Gastrocnemius medialis (tissue), 4 donors: ENCODE measurements around the gene NFX1. TPM values are rescaled to one million over a fixed set of nuclear protein-coding genes. Genes with fewer than 3 reads are reported as not detected.
A peak's percentile ranks its signal among the peaks of the same experiment; 100 is the strongest.
"Not testable (repeated sequence)": the region's sequence is repeated elsewhere in the genome, so short reads cannot be mapped to it uniquely, and the experiment has no call there.

Experiments
- ATAC-seq, 2 donors: fragments of 150-250 bp; one replicate each; pipeline ENCODE4 v1.9.1; 2016
- DNase-seq, 2 donors: peaks; one replicate each; pipeline ENCODE4 v3.0.0-alpha.2; 2019
- H3K27ac ChIP-seq, 4 donors: fragments of 200-600 bp; sonication (generic); 1 replicate in 1 of 4; 2 replicates in 3 of 4; pipeline ENCODE4 v1.5.1; 2016 to 2018; ENCODE audit warnings: mild to moderate bottlenecking in 2 of 4, moderate library complexity in 1 of 4
- H3K27me3 ChIP-seq, 3 donors: fragments of 200-600 bp; sonication (generic) in 2 of 3; 1 replicate in 1 of 3; 2 replicates in 2 of 3; pipeline versions ENCODE4 v1.5.1 to v1.6.0; 2016 to 2019; ENCODE audit warnings: mild to moderate bottlenecking in 1 of 3, moderate library complexity in 1 of 3
- H3K36me3 ChIP-seq, 2 donors: fragments of 200-600 bp; sonication (generic) in 1 of 2; one replicate each; pipeline ENCODE4 v1.5.1; 2017 to 2018
- H3K4me1 ChIP-seq, 2 donors: fragments of 200-600 bp; sonication (generic) in 1 of 2; one replicate each; pipeline ENCODE4 v1.5.1; 2016 to 2017; ENCODE audit warnings: mild to moderate bottlenecking in 2 of 2
- H3K4me3 ChIP-seq, 4 donors: fragments of 200-600 bp; sonication (generic) in 3 of 4; 1 replicate in 1 of 4; 2 replicates in 3 of 4; pipeline ENCODE4 v1.5.1; 2016 to 2019; ENCODE audit warnings: mild to moderate bottlenecking in 2 of 4
- H3K9me3 ChIP-seq, 3 donors: fragments of 200-600 bp; sonication (generic) in 2 of 3; 1 replicate in 1 of 3; 2 replicates in 2 of 3; pipeline ENCODE4 v1.5.1; 2016 to 2019
- POLR2A ChIP-seq, 2 donors: fragments of 450-650 bp; IDR thresholded peaks; one replicate each; pipeline ENCODE4 v1.6.1; 2017; ENCODE audit warnings: antibody characterized with exemption in 2 of 2, mild to moderate bottlenecking in 2 of 2, moderate library complexity in 2 of 2
- in situ Hi-C, 4 donors: fragments of 200-750 bp; cut with MboI; loops; one replicate each; pipeline versions ENCODE4 v1.15.0 to v1.8.0; 2017; ENCODE audit warnings: low sequenced_read_pairs in 4 of 4
- intact Hi-C: fragments of 100-400 bp; cut with DNase I; formaldehyde crosslinking; loops from one replicate; pipeline ENCODE4 v1.15.1; 2023; ENCODE audit warnings: low total_unique reads
- total RNA-seq, 4 donors: library from RNA; depleted of rRNA; stranded (reverse); fragments of >200 nt; gene quantifications; one replicate each; pipeline versions ENCODE4 v1.1.0 to v1.2.3, GENCODE V29; 2016
- TF ChIP-seq, protein P1 (sequence below), 5 experiments: fragments of 450-650 bp in 3 of 5; fragments of 200-600 bp in 2 of 5; sonication (generic) in 2 of 5; IDR thresholded peaks in 4 of 5; conservative IDR thresholded peaks in 1 of 5; 1 replicate in 4 of 5; 2 replicates in 1 of 5; pipeline ENCODE4 v1.5.1; 2016 to 2019; ENCODE audit warnings: antibody characterized with exemption in 5 of 5, mild to moderate bottlenecking in 3 of 5, moderate library complexity in 3 of 5

NFX1 gene
- total RNA-seq, 4 donors from 2014 or later: 29.8 to 52.0 (median 40.6) TPM

DNA sequence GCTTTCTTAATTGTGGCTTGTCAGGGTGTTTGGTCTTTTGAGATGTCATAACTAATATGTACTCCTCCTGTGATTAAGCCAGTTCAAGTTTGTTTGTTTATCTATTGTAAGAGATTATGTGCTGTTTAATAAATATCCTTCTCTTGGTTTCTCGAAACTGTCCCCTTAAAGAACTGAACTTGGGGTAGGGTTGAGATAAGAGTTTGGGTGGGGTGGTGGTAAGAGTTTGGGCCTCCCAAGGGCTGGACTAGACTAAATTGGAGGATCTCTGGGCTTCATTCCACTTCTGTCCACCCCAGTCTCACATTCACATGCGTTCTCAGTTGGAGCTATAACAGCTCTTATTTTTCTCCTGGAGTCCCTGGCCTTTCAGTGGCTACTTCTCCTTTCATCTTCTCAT lies 73.8 kb downstream of the NFX1 start:
- in situ Hi-C loops: no loop called here
- intact Hi-C loops: no loop called here
- no peaks in the 10 kb centered on the region for H3K27me3 ChIP-seq
- DNase-seq (no peak), ATAC-seq (no peak)
- peak overlapping the region in 2 of 4 donors; percentile 14 to 58 for H3K27ac ChIP-seq
- H3K36me3 ChIP-seq: peaks cover 5 to 49% of the 10 kb centered on the region in 2 donors
- no peak for TF ChIP-seq POLR2A (IDR thresholded peaks at IDR 0.05)
- TF ChIP-seq, protein P1, sequence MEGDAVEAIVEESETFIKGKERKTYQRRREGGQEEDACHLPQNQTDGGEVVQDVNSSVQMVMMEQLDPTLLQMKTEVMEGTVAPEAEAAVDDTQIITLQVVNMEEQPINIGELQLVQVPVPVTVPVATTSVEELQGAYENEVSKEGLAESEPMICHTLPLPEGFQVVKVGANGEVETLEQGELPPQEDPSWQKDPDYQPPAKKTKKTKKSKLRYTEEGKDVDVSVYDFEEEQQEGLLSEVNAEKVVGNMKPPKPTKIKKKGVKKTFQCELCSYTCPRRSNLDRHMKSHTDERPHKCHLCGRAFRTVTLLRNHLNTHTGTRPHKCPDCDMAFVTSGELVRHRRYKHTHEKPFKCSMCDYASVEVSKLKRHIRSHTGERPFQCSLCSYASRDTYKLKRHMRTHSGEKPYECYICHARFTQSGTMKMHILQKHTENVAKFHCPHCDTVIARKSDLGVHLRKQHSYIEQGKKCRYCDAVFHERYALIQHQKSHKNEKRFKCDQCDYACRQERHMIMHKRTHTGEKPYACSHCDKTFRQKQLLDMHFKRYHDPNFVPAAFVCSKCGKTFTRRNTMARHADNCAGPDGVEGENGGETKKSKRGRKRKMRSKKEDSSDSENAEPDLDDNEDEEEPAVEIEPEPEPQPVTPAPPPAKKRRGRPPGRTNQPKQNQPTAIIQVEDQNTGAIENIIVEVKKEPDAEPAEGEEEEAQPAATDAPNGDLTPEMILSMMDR (IDR thresholded peaks at IDR 0.05 in 4 of 5, conservative IDR thresholded peaks at IDR 0.05 in 1 of 5): no peak
- H3K4me3 ChIP-seq: no peak overlapping the region
- no peaks in the 10 kb centered on the region for H3K9me3 ChIP-seq
- H3K4me1 ChIP-seq: peaks cover 0 to 8% of the 10 kb centered on the region in 2 donors

DNA sequence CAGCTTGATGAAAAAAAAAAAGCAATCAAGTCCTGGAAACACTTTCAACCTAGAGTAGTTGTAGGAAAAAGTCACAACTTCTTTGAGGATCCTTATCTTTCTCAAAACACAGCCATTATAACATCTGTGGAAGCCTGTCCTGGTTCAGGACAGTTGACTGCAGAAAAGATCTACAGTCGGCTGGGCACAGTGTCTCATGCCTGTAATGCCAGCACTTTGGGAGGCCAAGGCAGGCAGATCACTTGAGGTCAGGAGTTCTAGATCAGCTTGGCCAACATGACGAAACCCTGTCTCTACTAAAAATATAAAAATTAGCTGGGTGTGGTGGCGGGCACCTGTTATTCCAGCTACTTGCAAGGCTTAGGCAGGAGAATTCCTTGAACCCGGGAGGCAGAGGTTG lies 74.5 kb downstream of the NFX1 start:
- H3K4me3 ChIP-seq, H3K4me1 ChIP-seq, in situ Hi-C loops, intact Hi-C loops, H3K9me3 ChIP-seq, H3K27me3 ChIP-seq: not testable (repeated sequence)
- peak overlapping the region in 3 of 4 donors; percentile 14 to 58 (median 17) for H3K27ac ChIP-seq
- peak; percentile 29 to 33 for ATAC-seq
- H3K36me3 ChIP-seq: peaks cover 5 to 56% of the 10 kb centered on the region in 2 donors
- DNase-seq: peak in 1 of 2 donors; percentile 45

DNA sequence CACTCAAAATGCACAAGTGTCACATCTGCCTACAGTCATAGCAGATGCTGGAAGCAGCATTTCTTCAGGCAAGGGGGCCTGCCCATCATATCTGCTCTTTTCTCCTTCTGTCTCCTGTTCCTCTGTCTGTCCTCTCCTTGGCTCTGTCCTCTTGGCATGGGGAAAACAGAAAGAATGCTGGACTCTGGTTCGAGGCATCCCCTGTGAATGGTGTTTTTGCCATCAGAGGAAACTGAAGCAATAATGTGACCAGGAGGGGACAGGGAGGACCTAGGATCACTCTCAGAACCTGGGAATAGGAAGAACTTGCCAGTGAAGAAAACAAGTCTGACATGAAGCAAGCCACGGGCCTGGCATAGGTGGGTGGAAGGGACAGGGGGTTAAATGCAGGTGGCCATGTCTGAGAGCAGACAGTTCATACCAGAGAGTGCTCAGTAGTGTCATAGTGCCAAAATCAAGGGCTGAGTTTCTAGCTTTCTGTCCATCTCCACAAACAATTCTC lies 76.7 kb downstream of the NFX1 start:
- ATAC-seq (no peak), DNase-seq (no peak)
- peaks cover 11 to 76% of the 10 kb centered on the region in 2 donors for H3K36me3 ChIP-seq
- TF ChIP-seq, protein P1 (IDR thresholded peaks at IDR 0.05 in 4 of 5, conservative IDR thresholded peaks at IDR 0.05 in 1 of 5): no peak
- no peak for TF ChIP-seq POLR2A (IDR thresholded peaks at IDR 0.05)
- intact Hi-C loops: no loop called here
- H3K4me1 ChIP-seq: peaks cover 0 to 8% of the 10 kb centered on the region in 2 donors
- H3K9me3 ChIP-seq: no peaks in the 10 kb centered on the region
- H3K4me3 ChIP-seq: no peak overlapping the region
- in situ Hi-C loops: no loop called here
- H3K27me3 ChIP-seq: no peaks in the 10 kb centered on the region
- H3K27ac ChIP-seq: no peak overlapping the region

- Histone ChIP-seq H3K27ac (no peak overlapping the region), H3K36me3 (peaks cover 6 to 39% of the 10 kb centered on the region in 2 donors), H3K9me3 (no peaks in the 10 kb centered on the region), H3K4me1 (peaks cover 14 to 19% of the 10 kb centered on the region in 2 donors), H3K4me3 (no peak overlapping the region), H3K27me3 (no peaks in the 10 kb centered on the region)
- intact Hi-C loops (loop anchor here (5.0 kb wide), 1 partner anchor 86 kb away; no protein-coding TSS in a partner anchor), in situ Hi-C loops (loop anchor here in 1 of 4 donors (5.0 to 10.0 kb wide), 2 partner anchors 44 to 92 kb away; no protein-coding TSS in a partner anchor)
- TF ChIP-seq, protein P1 (IDR thresholded peaks at IDR 0.05 in 4 of 5, conservative IDR thresholded peaks at IDR 0.05 in 1 of 5): no peak
- TF ChIP-seq POLR2A (IDR thresholded peaks at IDR 0.05): no peak
- DNase-seq: peak in 1 of 2 donors; percentile 1
- no peak for ATAC-seq
These were observed 82.6 kb downstream of the NFX1 start for GRCh38 chr9:33372900-33373299.

GRCh38 chr9:33374190-33374589 lies 83.9 kb downstream of the NFX1 start:
- H3K4me1 ChIP-seq: peaks cover 15 to 20% of the 10 kb centered on the region in 2 donors
- peaks cover 6 to 26% of the 10 kb centered on the region in 2 donors for H3K36me3 ChIP-seq
- no peak for ATAC-seq
- DNase-seq: peak in 1 of 2 donors; percentile 4
- no peaks in the 10 kb centered on the region for H3K27me3 ChIP-seq
- intact Hi-C loops: loop anchor here (2.0 to 5.0 kb wide), 2 partner anchors 41 to 87 kb away; no protein-coding TSS in a partner anchor
- no peaks in the 10 kb centered on the region for H3K9me3 ChIP-seq
- TF ChIP-seq, protein P1 (IDR thresholded peaks at IDR 0.05 in 4 of 5, conservative IDR thresholded peaks at IDR 0.05 in 1 of 5): no peak
- TF ChIP-seq POLR2A (IDR thresholded peaks at IDR 0.05): no peak
- in situ Hi-C loops: loop anchor here in 1 of 4 donors (5.0 to 10.0 kb wide), 2 partner anchors 43 to 91 kb away; no protein-coding TSS in a partner anchor
- no peak overlapping the region for H3K4me3 ChIP-seq
- no peak overlapping the region for H3K27ac ChIP-seq
